SH-SY5Y (cell line): ENCODE data around the gene SNTA1.

Experiments
- GATA2 ChIP-seq: IDR thresholded peaks from 2 replicates; pipeline ENCODE4 v1.6.1; 2011; ENCODE audit warnings: mild to moderate bottlenecking, low read depth, low read length
- GATA3 ChIP-seq: IDR thresholded peaks from 2 replicates; pipeline ENCODE4 v1.6.1; 2011; ENCODE audit warnings: low read depth, mild to moderate bottlenecking, low read length, moderate library complexity

GRCh38 chr20:33489495-33490022 is 46.0 kb upstream of the SNTA1 start:
- TF ChIP-seq GATA2 (no peak), GATA3 (no peak)
